HG02623 (cell line): ENCODE data around the gene SLC17A9.

Experiments used
- ATAC-seq: cut with Tn5 transposase; IDR thresholded peaks from one replicate; pipeline ENCODE4 v1.9.1; 2021; ENCODE audit warnings: moderate library complexity; ENCODE audit not compliant: unreplicated experiment

Gene SLC17A9

DNA sequence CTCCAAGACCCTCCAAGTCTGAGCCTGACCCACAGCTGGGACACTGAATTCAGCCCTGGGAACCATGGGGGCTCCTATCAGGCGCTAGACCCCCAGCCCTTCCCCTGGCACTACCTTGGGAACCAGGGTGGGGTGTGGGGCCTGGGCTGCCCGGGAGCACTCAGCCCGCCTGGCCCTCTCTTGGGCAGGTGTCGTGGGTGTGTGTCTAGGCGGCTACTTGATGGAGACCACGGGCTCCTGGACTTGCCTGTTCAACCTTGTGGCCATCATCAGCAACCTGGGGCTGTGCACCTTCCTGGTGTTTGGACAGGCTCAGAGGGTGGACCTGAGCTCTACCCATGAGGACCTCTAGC is 14.6 kb downstream of the SLC17A9 start:
- ATAC-seq: no peak

DNA sequence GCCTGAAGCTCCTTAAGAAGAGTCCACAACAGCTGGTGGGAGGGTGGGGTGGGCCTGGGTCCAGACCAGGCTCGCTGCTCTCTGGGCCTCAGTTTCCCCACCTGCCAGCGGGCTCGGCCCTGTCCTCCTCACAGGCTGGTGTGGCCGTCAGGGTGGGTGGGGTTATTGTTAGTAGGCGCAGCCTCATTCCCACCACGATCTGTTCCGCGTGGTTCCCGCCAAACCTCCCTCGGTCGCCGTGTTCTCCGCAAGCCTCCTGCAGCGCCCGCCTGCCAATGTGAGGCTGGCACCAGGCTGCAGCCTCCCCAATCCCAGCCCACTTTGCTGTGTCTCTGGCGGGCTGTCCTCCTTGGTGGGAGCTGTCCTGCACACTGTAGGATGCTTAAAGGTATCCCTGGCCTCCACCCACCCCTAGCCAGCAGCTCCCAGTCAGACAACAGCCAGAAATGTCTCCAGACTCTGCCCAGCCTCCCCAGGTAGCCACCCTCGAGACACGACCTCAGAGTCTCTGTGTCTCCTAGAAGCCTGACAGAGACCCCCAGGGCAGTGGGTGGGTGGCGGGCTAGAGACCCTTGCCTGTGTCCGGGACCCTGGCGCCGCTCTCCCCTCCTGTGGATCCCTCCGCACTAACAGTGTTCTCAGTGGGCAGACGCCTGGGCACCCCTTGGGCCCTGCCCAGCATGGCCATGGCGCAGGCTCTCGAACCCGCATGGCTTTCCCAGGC is 15.3 kb downstream of the SLC17A9 start:
- no peak for ATAC-seq

- ATAC-seq: no peak
Measured at GRCh38 chr20:62968378-62969178, 16.1 kb downstream of the SLC17A9 start.

DNA sequence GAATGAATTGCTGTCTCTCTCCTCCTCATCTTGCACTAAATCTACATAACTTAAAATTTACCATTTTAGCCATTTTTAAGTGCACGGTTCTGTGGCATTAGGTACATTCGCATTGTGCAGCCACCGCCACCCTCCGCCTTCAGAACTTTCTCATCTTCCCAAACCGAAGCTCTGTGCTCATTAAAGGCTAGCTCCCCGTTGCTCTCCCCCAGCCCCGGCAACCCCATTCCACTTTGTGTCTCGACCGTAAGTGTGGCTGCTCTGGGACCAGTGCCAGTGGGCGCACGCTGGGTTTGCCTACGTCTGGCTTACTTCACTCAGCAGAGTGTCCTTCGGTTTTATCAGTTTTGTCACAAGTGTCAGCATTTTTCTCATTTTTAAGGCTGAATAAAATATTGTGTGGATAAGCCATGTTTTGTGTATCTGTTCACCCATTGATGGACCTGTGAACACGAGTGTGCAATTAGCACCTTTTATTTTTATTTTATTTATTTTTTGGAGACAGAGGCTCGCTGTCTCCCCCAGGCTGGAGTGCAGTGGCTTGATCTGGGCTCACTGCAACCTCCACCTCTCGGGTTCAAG is 16.8 kb downstream of the SLC17A9 start:
- ATAC-seq: no peak

- no peak for ATAC-seq
Measured at GRCh38 chr20:62969939-62970306, 17.4 kb downstream of the SLC17A9 start.

GRCh38 chr20:62970307-62971210 is 18.1 kb downstream of the SLC17A9 start:
- ATAC-seq: no peak

- ATAC-seq: no peak
Measured at GRCh38 chr20:62971211-62971949, 18.9 kb downstream of the SLC17A9 start.

DNA sequence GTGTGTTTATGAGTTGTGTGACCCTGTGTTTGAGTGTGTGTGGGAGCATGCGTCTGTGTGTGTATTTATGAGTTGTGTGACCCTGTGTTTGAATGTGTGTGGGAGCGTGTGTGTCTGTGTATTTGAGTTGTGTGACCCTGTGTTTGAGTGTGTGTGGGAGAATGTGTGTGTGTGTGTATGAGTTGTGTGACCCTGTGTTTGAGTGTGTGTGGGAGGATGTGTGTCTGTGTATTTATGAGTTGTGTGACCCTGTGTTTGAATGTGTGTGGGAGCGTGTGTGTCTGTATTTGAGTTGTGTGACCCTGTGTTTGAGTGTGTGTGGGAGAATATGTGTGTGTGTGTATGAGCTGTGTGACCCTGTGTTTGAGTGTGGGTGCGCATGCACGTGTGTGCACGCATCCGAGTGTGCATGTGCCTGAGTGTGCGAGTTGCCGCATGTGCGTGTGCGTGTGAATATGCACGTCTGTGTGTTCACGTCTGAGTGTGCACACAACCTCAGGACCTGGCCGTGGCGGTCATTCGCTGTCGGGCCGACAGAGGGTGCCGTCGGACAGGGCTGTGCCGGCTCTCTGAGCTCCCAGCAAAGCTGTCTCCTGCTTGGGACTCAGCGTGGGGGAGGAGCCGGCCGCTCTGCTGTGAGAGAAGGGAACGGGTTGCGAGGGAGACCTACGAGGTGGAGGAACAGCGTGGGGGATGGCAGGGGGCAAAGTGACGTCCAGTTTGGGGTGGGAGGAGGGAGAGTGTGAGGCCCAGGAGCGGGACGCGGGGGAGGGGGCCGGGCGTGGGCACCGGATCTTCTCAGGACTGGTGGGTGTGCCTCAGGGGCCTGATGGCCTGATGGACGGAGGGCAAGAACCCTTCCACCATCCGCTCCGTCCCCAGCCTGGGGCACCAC is 19.7 kb downstream of the SLC17A9 start:
- ATAC-seq: peak; percentile 70

- no peak for ATAC-seq
Measured at GRCh38 chr20:62972845-62973745, 20.6 kb downstream of the SLC17A9 start.

DNA sequence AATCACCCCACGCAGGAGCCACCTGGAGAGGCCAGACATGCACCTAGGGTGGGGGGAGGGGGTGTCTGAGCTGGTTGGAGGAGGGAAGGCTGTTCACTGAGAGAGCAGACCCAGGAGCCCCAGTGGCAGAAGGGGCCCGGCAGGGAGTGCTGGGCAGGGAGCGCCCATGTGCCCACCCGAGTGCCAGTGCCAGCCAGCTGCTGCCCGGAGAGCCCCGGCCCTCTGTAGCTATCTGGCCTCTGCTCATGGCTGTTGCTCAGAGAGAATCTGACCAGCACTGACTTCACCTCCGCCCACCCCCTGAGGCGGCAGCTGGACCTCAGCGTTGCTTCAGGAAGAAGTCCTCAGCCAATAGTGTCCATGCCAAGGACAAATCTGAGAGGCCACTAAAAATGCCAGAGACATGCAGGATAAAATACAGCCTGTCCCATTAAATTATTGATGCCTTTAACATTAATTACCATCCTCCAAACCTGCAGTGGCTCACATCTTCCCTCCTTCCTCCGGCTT is 22.8 kb downstream of the SLC17A9 start:
- no peak for ATAC-seq

DNA sequence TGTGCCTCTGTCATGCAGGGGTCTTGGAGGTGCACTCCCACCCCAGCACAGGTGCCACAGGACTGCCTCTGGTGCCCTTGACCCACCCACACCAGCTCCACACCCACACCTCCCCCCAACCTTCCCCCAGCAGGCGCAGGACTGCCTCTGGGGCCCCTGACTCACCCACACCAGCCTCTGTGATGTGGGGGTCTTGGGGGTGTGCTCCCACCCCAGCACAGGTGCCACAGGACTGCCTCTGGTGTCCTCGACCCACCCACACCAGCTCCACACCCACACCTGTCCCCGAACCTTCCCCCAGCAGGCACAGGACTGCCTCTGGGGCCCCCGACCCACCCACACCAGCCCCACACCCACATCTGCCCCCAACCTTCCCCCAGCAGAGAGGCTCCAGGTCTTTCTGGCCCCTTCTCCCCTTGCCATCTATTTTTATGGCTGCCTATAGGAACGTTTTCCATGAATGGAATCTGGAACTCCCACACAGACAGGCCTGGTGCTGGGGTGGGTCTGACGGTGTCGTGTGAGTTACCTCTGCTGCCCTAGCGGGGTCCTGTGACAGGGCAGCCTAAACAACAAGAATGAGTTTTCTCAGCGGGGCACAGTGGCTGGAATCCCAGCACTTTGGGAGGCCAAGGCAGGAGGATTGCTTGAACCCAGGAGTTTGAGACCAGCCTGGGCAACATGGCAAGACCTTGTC is 23.5 kb downstream of the SLC17A9 start:
- ATAC-seq: no peak

DNA sequence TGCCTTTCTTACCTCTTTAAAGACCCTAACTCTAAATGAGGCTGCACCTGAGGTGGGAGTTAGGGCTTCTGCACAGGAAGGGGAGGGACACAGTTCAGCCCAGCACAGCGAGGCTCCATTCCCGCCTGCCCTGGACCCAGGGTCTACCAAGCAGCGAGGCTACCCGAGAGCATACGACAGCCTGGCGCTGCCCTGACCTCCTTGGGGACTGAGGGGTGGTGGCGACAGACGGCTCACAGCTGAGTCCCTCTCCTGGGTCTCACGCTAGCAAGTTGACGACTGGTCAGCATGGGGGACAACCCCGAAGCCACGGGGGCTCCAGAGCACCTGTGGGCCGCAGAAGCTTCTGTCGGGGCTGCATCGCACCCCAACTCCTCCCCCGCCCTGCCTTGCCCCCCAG is 24.4 kb downstream of the SLC17A9 start:
- ATAC-seq: no peak

- ATAC-seq: peak; percentile 46
Measured at GRCh38 chr20:62977613-62978560, 25.4 kb downstream of the SLC17A9 start.

DNA sequence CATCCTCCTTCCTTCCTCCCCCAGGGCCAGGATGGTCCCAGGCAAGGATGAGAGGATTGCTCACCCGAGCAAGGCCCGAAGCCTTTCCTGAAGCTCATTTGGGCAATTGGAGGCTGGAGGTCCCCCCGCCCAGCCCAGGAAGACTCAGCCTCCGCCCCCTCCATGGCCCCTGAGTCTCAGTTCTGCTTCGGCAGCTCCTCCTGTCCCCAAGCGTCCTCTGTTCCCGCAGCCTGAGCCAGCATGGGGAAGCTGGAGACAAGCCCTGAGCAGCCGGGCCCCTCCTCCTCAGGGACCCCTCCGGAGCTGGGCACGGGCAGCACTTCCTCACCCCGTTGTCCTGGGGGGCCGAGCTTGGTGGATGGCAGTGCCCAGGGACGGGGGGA is 26.0 kb downstream of the SLC17A9 start:
- no peak for ATAC-seq

DNA sequence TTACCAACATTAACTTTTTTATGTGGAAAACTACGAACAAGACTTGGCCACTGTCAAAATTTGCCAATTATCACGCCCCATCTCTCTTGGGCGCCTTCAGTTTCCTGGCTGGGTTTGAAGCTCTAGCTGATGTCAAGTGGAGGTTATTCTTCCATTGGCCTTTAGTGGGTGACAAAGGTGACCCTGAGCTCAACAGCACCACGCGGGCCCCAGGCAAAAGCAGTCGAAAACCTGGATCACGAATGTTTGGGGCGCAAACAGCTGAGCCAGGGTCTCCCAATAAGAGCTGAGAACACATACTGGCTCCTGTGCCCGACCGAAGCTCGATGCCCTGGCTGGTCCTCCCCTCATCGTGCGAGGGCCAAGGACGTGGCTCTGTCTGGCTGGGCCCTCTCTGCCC is 26.8 kb downstream of the SLC17A9 start:
- no peak for ATAC-seq

- ATAC-seq: no peak
Measured at GRCh38 chr20:62979876-62980373, 27.4 kb downstream of the SLC17A9 start.
